ENCODE measurements around the gene CLCNKA.

Gene CLCNKA

DNA sequence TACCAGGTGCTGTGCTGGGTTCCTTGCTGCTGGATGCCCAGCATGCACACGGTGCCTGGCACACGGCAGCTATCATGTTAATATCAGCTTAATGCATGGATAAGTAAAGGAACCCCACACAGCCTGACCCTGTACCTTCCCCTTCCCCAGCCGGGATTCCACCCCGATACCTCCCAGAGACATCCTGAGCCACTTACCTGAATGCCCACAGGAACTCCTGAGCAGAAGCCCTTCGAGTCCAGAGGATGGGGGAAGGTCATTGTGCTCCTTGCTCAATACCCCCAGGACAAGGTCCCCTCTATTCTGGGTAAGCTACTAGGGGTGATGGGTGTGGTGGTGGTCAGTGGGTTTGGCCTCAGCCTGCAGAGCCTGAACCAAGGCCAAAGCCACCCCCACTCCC is 50.3 kb downstream of the CLCNKA start:
- TF ChIP-seq FOXP2 (optimal IDR thresholded peaks at IDR 0.05; ENCODE audit: borderline replicate concordance, extremely low read depth, extremely low read length, insufficient read depth) (no peak), POLR2AphosphoS5 (IDR thresholded peaks at IDR 0.05; ENCODE audit: low read depth, low read length) (no peak), SIN3A (IDR thresholded peaks at IDR 0.05; ENCODE audit: borderline replicate concordance, insufficient read depth, low read length) (no peak), TAF1 (IDR thresholded peaks at IDR 0.05; ENCODE audit: borderline replicate concordance, insufficient read depth, low read length) (no peak)
- TF ChIP-seq, protein P1, sequence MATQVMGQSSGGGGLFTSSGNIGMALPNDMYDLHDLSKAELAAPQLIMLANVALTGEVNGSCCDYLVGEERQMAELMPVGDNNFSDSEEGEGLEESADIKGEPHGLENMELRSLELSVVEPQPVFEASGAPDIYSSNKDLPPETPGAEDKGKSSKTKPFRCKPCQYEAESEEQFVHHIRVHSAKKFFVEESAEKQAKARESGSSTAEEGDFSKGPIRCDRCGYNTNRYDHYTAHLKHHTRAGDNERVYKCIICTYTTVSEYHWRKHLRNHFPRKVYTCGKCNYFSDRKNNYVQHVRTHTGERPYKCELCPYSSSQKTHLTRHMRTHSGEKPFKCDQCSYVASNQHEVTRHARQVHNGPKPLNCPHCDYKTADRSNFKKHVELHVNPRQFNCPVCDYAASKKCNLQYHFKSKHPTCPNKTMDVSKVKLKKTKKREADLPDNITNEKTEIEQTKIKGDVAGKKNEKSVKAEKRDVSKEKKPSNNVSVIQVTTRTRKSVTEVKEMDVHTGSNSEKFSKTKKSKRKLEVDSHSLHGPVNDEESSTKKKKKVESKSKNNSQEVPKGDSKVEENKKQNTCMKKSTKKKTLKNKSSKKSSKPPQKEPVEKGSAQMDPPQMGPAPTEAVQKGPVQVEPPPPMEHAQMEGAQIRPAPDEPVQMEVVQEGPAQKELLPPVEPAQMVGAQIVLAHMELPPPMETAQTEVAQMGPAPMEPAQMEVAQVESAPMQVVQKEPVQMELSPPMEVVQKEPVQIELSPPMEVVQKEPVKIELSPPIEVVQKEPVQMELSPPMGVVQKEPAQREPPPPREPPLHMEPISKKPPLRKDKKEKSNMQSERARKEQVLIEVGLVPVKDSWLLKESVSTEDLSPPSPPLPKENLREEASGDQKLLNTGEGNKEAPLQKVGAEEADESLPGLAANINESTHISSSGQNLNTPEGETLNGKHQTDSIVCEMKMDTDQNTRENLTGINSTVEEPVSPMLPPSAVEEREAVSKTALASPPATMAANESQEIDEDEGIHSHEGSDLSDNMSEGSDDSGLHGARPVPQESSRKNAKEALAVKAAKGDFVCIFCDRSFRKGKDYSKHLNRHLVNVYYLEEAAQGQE (IDR thresholded peaks at IDR 0.05; ENCODE audit: insufficient read depth in 1 of 2, low read depth in 2 of 2, low read length in 2 of 2) = no peak

DNA sequence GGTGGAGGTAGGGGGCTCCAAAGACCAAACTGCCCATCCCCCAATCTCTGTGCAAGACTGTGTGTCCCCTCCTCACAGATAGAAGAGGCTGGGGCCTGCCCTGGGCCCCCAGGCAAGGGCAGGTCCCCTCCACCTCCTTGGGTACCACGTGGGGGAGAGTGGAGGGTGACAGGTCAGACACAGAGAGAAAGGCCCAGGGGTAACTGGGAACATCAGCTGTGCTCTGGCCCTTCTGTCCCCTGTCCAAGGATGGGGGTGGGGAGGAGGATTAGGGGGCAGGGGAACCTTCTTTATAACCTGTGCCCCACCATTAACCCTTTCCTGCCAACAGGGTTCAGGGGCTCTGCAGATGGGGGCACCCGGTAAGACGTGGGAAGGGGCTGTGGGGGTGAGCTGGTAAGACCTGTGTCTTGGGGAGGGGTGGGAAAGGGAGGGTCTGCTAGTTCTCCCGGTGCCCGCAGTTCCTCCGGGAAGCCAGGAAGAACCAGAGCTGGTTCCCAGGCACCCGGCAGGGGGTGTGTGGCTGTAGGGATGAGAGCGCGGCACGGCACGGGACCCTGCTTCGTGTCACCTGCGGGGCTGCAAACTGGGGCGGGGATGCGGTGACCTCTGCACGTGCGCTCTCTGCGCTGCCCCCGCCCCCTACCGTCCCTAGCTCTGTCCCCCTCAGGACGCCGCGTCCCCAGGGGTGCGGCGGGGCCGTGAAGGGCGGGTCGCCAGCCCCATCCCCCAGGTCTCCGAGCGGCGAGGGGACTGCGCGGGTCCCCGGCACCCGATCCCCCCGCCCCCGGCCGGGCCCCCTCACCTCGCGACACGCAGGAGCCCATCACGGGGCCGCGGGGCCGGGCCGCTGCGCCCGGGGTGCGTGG is 51.0 kb downstream of the CLCNKA start:
- TF ChIP-seq POLR2AphosphoS5 (IDR thresholded peaks at IDR 0.05; ENCODE audit: low read depth, low read length) = no peak

DNA sequence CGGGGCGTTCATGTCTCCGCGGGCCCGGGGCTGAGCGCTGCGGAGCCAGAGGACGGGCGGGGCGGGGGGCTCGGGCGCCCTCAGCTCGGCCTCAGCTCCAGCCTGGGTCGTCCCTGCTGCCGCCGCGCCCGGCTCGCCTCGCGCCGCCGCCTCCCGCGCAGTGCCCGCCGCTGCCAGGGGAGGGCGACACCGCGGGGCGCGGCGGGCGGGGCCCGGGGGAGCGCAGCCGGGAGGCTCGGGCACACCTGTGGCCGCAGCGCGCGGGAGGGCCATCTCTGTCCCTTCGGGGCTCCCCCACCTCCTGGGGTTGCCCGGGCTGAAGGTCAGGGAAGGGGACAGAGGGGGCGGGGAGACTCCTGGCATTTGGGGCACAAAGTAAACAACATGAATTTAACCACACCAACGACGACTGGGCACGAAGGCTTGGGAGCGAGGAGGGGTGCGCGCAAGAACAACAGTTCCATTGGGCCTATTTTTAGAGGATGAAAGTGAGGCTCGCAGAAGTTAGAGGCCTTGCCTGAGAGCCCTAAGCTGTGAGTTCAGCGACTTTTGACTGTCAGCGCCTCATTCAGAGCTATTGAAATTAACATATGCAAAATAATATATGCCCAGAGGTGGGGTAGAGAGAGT is 51.8 kb downstream of the CLCNKA start, which contains the start of gene FAM131C:
Gene FAM131C (minus strand): TSS at position 162 of the 630 bp plus-strand sequence. CDS start 209 bp downstream, outside the sequence.
- no peak for TF ChIP-seq TAF1 (IDR thresholded peaks at IDR 0.05; ENCODE audit: borderline replicate concordance, insufficient read depth, low read length)
- TF ChIP-seq, protein P1 (IDR thresholded peaks at IDR 0.05; ENCODE audit: insufficient read depth in 1 of 2, low read depth in 2 of 2, low read length in 2 of 2) = no peak
- TF ChIP-seq SIN3A (IDR thresholded peaks at IDR 0.05; ENCODE audit: borderline replicate concordance, insufficient read depth, low read length) = no peak
- TF ChIP-seq POLR2AphosphoS5 (IDR thresholded peaks at IDR 0.05; ENCODE audit: low read depth, low read length) = no peak
- no peak for TF ChIP-seq FOXP2 (optimal IDR thresholded peaks at IDR 0.05; ENCODE audit: borderline replicate concordance, extremely low read depth, extremely low read length, insufficient read depth)

DNA sequence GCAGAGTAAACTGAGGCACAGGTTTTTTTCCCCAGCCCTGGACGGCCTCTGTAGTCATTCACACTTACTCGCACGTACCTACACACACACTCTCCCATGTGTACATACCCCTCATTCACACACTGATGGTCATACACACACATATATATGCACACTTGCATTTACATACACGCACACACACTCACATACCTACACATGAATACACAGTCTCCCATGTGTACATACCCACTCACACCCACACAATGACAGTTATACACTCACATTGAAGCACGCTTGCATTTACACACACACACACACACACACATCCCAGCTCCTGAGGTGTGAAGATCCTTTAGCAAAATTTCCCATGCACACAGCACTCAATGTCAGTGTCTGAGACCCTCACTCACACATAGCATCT is 52.4 kb downstream of the CLCNKA start:
- TF ChIP-seq SIN3A (IDR thresholded peaks at IDR 0.05; ENCODE audit: borderline replicate concordance, insufficient read depth, low read length) (no peak), TAF1 (IDR thresholded peaks at IDR 0.05; ENCODE audit: borderline replicate concordance, insufficient read depth, low read length) (no peak), POLR2AphosphoS5 (IDR thresholded peaks at IDR 0.05; ENCODE audit: low read depth, low read length) (no peak), FOXP2 (optimal IDR thresholded peaks at IDR 0.05; ENCODE audit: borderline replicate concordance, extremely low read depth, extremely low read length, insufficient read depth) (no peak)
- TF ChIP-seq, protein P1 (IDR thresholded peaks at IDR 0.05; ENCODE audit: insufficient read depth in 1 of 2, low read depth in 2 of 2, low read length in 2 of 2) = no peak

DNA sequence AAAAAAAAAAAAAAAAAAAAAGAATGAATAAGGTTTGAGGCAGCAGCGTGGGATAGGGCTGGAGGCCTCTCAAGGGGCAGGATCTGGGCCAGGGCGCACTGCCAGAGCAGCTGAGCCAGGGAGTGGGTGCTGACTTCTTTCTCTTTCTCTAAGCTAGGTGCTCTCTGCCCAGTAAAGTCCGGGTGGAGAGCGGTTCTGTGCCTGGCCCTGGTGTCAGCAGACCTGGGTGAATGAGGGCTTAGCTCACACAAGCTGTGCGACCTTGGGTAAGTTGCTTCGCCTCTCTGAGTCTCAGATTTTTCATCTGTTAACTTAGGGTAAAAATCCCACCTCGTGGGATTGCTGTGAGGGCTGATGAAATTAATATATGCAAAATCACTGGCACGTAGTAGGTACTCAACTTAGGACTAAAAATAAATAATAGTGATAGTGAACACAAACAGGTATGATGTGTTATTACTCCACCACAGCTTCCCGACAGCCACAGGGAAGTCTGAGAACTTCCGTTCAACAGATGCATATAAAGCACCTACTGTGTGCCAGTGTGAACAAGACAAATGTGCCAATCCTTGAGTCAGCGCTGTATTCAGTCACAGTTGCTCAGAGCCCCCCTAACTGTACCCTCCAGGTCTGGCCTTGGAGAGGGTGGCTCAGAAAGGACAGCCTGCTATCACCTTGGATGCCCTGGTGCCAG is 53.6 kb downstream of the CLCNKA start:
- TF ChIP-seq SIN3A (IDR thresholded peaks at IDR 0.05; ENCODE audit: borderline replicate concordance, insufficient read depth, low read length) = no peak
